ENCODE measurements around the gene FMN2.

Gene FMN2

DNA sequence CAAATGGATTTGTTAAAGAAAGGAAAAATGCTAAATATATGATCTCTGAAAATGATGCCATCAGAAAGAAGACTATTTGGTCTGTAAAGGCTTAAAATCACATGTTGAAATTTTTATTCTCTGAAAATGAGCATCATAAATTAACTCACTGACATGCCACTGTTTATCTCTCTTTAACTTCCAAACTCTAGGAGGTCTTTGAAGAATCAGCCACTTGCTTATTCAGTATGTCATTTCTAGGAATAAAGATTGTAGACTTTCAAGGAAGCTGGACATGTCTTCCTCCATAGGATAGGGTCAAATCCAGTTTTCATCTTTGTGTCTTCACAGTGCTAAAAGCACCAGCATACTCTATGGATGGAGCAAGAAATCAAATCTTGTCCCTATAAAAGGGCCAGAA is 147.6 kb downstream of the FMN2 start:
- no peaks in the 10 kb centered on the region for H3K4me1 ChIP-seq (ENCODE audit: control insufficient read depth in 1 of 2, insufficient read depth in 2 of 2, low read length in 2 of 2)
- no peak overlapping the region for H3K9ac ChIP-seq (ENCODE audit: low read depth in 1 of 2, low read length in 2 of 2)
- H3K4me3 ChIP-seq (ENCODE audit: low read depth in 1 of 2, low read length in 2 of 2) = no peak overlapping the region
- H3K9me3 ChIP-seq (ENCODE audit: control insufficient read depth in 1 of 2, low read length in 2 of 2) = no peaks in the 10 kb centered on the region
- no peak overlapping the region for H3K27ac ChIP-seq (ENCODE audit: low read depth, low read length)
- no peaks in the 10 kb centered on the region for H3K36me3 ChIP-seq (ENCODE audit: control insufficient read depth in 1 of 2, insufficient read depth in 2 of 2, low read length in 2 of 2)
- H3K27me3 ChIP-seq (ENCODE audit: control insufficient read depth in 1 of 2, insufficient read depth in 2 of 2, low read length in 2 of 2) = no peaks in the 10 kb centered on the region

GRCh38 chr1:240241278-240241677 is 149.6 kb downstream of the FMN2 start:
- Histone ChIP-seq H3K4me3 (ENCODE audit: low read depth in 1 of 2, low read length in 2 of 2) (no peak overlapping the region), H3K27ac (ENCODE audit: low read depth, low read length) (no peak overlapping the region), H3K4me1 (ENCODE audit: control insufficient read depth in 1 of 2, insufficient read depth in 2 of 2, low read length in 2 of 2) (no peaks in the 10 kb centered on the region), H3K9ac (ENCODE audit: low read depth in 1 of 2, low read length in 2 of 2) (no peak overlapping the region), H3K9me3 (ENCODE audit: control insufficient read depth in 1 of 2, low read length in 2 of 2) (no peaks in the 10 kb centered on the region), H3K36me3 (ENCODE audit: control insufficient read depth in 1 of 2, insufficient read depth in 2 of 2, low read length in 2 of 2) (no peaks in the 10 kb centered on the region), H3K27me3 (ENCODE audit: control insufficient read depth in 1 of 2, insufficient read depth in 2 of 2, low read length in 2 of 2) (no peaks in the 10 kb centered on the region)

GRCh38 chr1:240242601-240243144 is 151.0 kb downstream of the FMN2 start:
- Histone ChIP-seq H3K4me3 (ENCODE audit: low read depth in 1 of 2, low read length in 2 of 2) (no peak overlapping the region), H3K4me1 (ENCODE audit: control insufficient read depth in 1 of 2, insufficient read depth in 2 of 2, low read length in 2 of 2) (no peaks in the 10 kb centered on the region), H3K27me3 (ENCODE audit: control insufficient read depth in 1 of 2, insufficient read depth in 2 of 2, low read length in 2 of 2) (no peaks in the 10 kb centered on the region), H3K9me3 (ENCODE audit: control insufficient read depth in 1 of 2, low read length in 2 of 2) (no peaks in the 10 kb centered on the region), H3K36me3 (ENCODE audit: control insufficient read depth in 1 of 2, insufficient read depth in 2 of 2, low read length in 2 of 2) (no peaks in the 10 kb centered on the region), H3K27ac (ENCODE audit: low read depth, low read length) (no peak overlapping the region), H3K9ac (ENCODE audit: low read depth in 1 of 2, low read length in 2 of 2) (no peak overlapping the region)

- Histone ChIP-seq H3K27ac (ENCODE audit: low read depth, low read length) (no peak overlapping the region), H3K36me3 (ENCODE audit: control insufficient read depth in 1 of 2, insufficient read depth in 2 of 2, low read length in 2 of 2) (no peaks in the 10 kb centered on the region), H3K4me1 (ENCODE audit: control insufficient read depth in 1 of 2, insufficient read depth in 2 of 2, low read length in 2 of 2) (no peaks in the 10 kb centered on the region), H3K27me3 (ENCODE audit: control insufficient read depth in 1 of 2, insufficient read depth in 2 of 2, low read length in 2 of 2) (no peaks in the 10 kb centered on the region), H3K9ac (ENCODE audit: low read depth in 1 of 2, low read length in 2 of 2) (no peak overlapping the region), H3K9me3 (ENCODE audit: control insufficient read depth in 1 of 2, low read length in 2 of 2) (no peaks in the 10 kb centered on the region), H3K4me3 (ENCODE audit: low read depth in 1 of 2, low read length in 2 of 2) (no peak overlapping the region)
Observed at GRCh38 chr1:240244968-240245628, 153.4 kb downstream of the FMN2 start.

GRCh38 chr1:240245629-240246020 is 153.9 kb downstream of the FMN2 start:
- Histone ChIP-seq H3K27ac (ENCODE audit: low read depth, low read length) (no peak overlapping the region), H3K36me3 (ENCODE audit: control insufficient read depth in 1 of 2, insufficient read depth in 2 of 2, low read length in 2 of 2) (no peaks in the 10 kb centered on the region), H3K4me1 (ENCODE audit: control insufficient read depth in 1 of 2, insufficient read depth in 2 of 2, low read length in 2 of 2) (no peaks in the 10 kb centered on the region), H3K9ac (ENCODE audit: low read depth in 1 of 2, low read length in 2 of 2) (no peak overlapping the region), H3K9me3 (ENCODE audit: control insufficient read depth in 1 of 2, low read length in 2 of 2) (no peaks in the 10 kb centered on the region), H3K27me3 (ENCODE audit: control insufficient read depth in 1 of 2, insufficient read depth in 2 of 2, low read length in 2 of 2) (no peaks in the 10 kb centered on the region), H3K4me3 (ENCODE audit: low read depth in 1 of 2, low read length in 2 of 2) (no peak overlapping the region)

GRCh38 chr1:240247899-240248298 is 156.2 kb downstream of the FMN2 start:
- Histone ChIP-seq H3K4me3 (ENCODE audit: low read depth in 1 of 2, low read length in 2 of 2) (no peak overlapping the region), H3K9ac (ENCODE audit: low read depth in 1 of 2, low read length in 2 of 2) (no peak overlapping the region)

DNA sequence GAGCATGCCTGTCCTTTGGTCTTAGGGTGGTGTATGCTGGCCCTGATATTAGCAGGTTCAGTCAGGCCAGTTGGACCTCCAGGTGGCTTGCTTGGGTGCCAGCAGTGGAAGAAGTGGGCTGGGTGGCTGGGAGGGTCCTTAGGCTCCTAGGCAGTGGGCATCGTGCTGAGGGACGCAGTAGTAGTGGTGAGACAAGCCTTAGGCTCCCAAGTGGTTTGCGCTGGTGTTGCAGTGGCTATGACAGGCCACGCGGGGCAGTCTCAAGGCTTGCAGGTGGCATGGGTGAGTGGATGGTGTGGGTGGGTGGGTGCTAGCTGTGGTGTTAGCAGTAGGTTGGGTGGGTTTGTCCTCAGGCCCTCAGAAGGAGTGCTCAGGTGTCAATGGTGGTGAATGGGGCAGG is 162.3 kb downstream of the FMN2 start:
- Histone ChIP-seq H3K4me3 (ENCODE audit: low read depth in 1 of 2, low read length in 2 of 2) (no peak overlapping the region), H3K36me3 (ENCODE audit: control insufficient read depth in 1 of 2, insufficient read depth in 2 of 2, low read length in 2 of 2) (no peaks in the 10 kb centered on the region), H3K27ac (ENCODE audit: low read depth, low read length) (no peak overlapping the region), H3K4me1 (ENCODE audit: control insufficient read depth in 1 of 2, insufficient read depth in 2 of 2, low read length in 2 of 2) (no peaks in the 10 kb centered on the region), H3K9me3 (ENCODE audit: control insufficient read depth in 1 of 2, low read length in 2 of 2) (peaks cover 0 to 5% of the 10 kb centered on the region in 2 donors), H3K9ac (ENCODE audit: low read depth in 1 of 2, low read length in 2 of 2) (no peak overlapping the region), H3K27me3 (ENCODE audit: control insufficient read depth in 1 of 2, insufficient read depth in 2 of 2, low read length in 2 of 2) (no peaks in the 10 kb centered on the region)

More at GRCh38 chr1:240247899-240248298, 156.2 kb downstream of the FMN2 start:
- Histone ChIP-seq H3K4me1 (ENCODE audit: control insufficient read depth in 1 of 2, insufficient read depth in 2 of 2, low read length in 2 of 2) (no peaks in the 10 kb centered on the region), H3K27ac (ENCODE audit: low read depth, low read length) (no peak overlapping the region), H3K9me3 (ENCODE audit: control insufficient read depth in 1 of 2, low read length in 2 of 2) (no peaks in the 10 kb centered on the region), H3K27me3 (ENCODE audit: control insufficient read depth in 1 of 2, insufficient read depth in 2 of 2, low read length in 2 of 2) (no peaks in the 10 kb centered on the region), H3K36me3 (ENCODE audit: control insufficient read depth in 1 of 2, insufficient read depth in 2 of 2, low read length in 2 of 2) (no peaks in the 10 kb centered on the region)

- Histone ChIP-seq H3K9ac (ENCODE audit: low read depth in 1 of 2, low read length in 2 of 2) (no peak overlapping the region), H3K4me3 (ENCODE audit: low read depth in 1 of 2, low read length in 2 of 2) (no peak overlapping the region), H3K36me3 (ENCODE audit: control insufficient read depth in 1 of 2, insufficient read depth in 2 of 2, low read length in 2 of 2) (no peaks in the 10 kb centered on the region), H3K4me1 (ENCODE audit: control insufficient read depth in 1 of 2, insufficient read depth in 2 of 2, low read length in 2 of 2) (no peaks in the 10 kb centered on the region), H3K27ac (ENCODE audit: low read depth, low read length) (no peak overlapping the region), H3K27me3 (ENCODE audit: control insufficient read depth in 1 of 2, insufficient read depth in 2 of 2, low read length in 2 of 2) (no peaks in the 10 kb centered on the region), H3K9me3 (ENCODE audit: control insufficient read depth in 1 of 2, low read length in 2 of 2) (peaks cover 0 to 5% of the 10 kb centered on the region in 2 donors)
Observed at GRCh38 chr1:240254778-240255291, 163.2 kb downstream of the FMN2 start.

DNA sequence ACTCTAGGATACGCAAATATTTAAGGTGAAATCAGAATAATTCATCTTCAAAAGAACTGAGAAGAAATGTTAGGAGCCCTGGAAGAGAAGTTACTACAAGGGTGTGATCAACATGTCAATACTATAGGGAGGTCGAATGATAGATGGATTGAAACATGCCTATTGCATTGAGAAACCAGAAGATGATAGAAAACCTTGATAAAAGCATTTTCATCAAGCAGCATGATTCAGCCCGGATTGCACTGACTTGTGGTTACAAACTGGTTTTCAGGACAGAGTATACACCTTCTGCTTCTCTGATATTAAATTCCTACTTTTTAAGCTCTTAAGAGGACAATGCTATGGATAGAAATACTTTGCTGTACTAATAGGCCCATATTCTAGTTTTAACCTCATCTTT is 164.2 kb downstream of the FMN2 start:
- Histone ChIP-seq H3K9me3 (ENCODE audit: control insufficient read depth in 1 of 2, low read length in 2 of 2) (peaks cover 0 to 5% of the 10 kb centered on the region in 2 donors), H3K27me3 (ENCODE audit: control insufficient read depth in 1 of 2, insufficient read depth in 2 of 2, low read length in 2 of 2) (no peaks in the 10 kb centered on the region), H3K4me1 (ENCODE audit: control insufficient read depth in 1 of 2, insufficient read depth in 2 of 2, low read length in 2 of 2) (no peaks in the 10 kb centered on the region), H3K27ac (ENCODE audit: low read depth, low read length) (no peak overlapping the region), H3K4me3 (ENCODE audit: low read depth in 1 of 2, low read length in 2 of 2) (no peak overlapping the region), H3K9ac (ENCODE audit: low read depth in 1 of 2, low read length in 2 of 2) (no peak overlapping the region), H3K36me3 (ENCODE audit: control insufficient read depth in 1 of 2, insufficient read depth in 2 of 2, low read length in 2 of 2) (no peaks in the 10 kb centered on the region)

DNA sequence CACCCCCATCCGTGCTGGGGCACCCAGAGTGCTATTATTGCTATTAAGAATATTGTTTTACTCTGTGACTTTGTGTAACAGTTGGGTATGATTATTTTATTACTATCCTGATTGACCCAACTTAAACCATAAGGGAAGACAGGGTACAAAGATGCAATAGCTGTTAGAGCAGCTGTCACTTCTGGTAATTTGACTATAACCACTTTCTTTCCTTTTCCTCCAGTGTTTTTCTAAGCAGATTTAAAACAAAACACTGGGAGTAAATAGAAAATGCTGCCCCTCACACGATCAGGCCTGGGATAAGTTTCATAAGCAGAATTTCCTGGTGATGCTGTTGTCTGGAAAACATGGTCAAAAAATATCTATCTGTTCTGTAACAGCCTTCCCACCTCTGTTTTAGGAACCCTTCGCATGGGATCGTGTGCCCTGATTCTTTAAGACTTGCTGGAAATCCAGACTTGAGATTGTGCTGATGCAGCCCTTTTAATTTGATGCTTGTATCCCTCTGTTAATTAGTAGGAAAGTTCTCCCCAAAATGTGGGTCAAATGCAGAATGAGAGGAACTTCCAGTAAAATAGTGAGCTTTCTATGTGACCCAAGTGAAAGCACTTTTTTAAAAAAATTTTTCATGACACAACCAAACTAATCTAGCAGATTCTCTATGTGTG is 165.3 kb downstream of the FMN2 start:
- H3K27ac ChIP-seq (ENCODE audit: low read depth, low read length) = no peak overlapping the region
- H3K4me1 ChIP-seq (ENCODE audit: control insufficient read depth in 1 of 2, insufficient read depth in 2 of 2, low read length in 2 of 2) = no peaks in the 10 kb centered on the region
- no peak overlapping the region for H3K9ac ChIP-seq (ENCODE audit: low read depth in 1 of 2, low read length in 2 of 2)
- H3K4me3 ChIP-seq (ENCODE audit: low read depth in 1 of 2, low read length in 2 of 2) = no peak overlapping the region
- H3K9me3 ChIP-seq (ENCODE audit: control insufficient read depth in 1 of 2, low read length in 2 of 2) = peaks cover 0 to 5% of the 10 kb centered on the region in 2 donors
- no peaks in the 10 kb centered on the region for H3K36me3 ChIP-seq (ENCODE audit: control insufficient read depth in 1 of 2, insufficient read depth in 2 of 2, low read length in 2 of 2)
- H3K27me3 ChIP-seq (ENCODE audit: control insufficient read depth in 1 of 2, insufficient read depth in 2 of 2, low read length in 2 of 2) = no peaks in the 10 kb centered on the region
